Measurements from ENCODE around the gene FBXO28.

DNA sequence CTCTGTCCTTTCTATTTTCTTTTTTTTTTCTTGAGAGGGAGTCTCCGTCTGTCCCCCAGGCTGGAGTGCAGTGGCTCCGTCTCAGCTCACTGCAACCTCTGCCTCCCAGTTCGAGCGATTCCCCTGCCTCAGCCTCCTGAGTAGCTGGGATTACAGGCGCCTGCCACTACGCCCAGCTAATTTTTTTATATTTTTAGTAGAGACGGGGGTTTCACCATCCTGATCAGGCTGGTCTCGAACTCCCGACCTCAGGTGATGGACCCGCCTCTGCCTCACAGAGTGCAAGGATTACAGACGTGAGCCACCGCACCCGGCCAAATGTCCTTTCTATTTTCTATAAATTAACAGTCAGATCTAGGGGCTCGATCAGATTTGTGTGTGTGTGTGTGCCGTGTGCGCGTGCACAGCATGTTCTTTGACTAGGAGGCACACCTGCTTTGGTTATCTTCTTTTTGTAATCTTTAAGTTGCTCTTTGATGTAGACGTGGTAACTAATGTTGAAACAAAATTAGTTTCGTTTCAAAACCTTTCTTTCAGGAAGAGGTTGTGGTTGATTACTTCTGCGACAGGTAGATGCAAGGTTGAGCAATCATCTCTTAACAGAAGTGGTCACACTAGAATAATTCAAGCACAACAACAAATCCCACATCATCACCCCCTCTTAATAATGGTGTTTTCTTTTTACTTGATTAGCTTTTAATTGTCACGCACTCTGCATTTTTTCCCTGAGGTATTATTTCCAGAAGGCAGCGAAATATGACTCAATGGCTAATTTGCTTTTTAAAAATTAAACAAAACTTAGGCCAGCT is 68.3 kb downstream of the FBXO28 start:
- TF ChIP-seq EZH2 (IDR thresholded peaks at IDR 0.05; ENCODE audit: insufficient read depth, poor library complexity, severe bottlenecking) (no peak), EZH2phosphoT487 (IDR thresholded peaks at IDR 0.05; ENCODE audit: insufficient read depth, low read depth) (no peak)
